Chondrocyte (in vitro differentiated cells): Measurements from ENCODE around the gene PLXNA4. TPM values are rescaled to one million over a fixed set of nuclear protein-coding genes. Genes with fewer than 3 reads are reported as not detected.

ENCODE experiments used
- DNase-seq: peaks from one replicate; pipeline ENCODE4 v3.0.0; 2021; ENCODE audit warnings: mixed read lengths, low spot score
- H3K27ac Mint-ChIP-seq: one replicate; pipeline ENCODE4 v1.8.0; 2021; ENCODE audit warnings: mild to moderate bottlenecking, moderate library complexity, mixed read lengths; ENCODE audit not compliant: unreplicated experiment
- H3K27me3 Mint-ChIP-seq: 2 replicates; pipeline ENCODE4 v1.8.0; 2021; ENCODE audit warnings: low read depth, mixed read lengths
- H3K36me3 Mint-ChIP-seq: 2 replicates; pipeline ENCODE4 v1.8.0; 2021; ENCODE audit warnings: low read depth, mixed read lengths
- H3K4me1 Mint-ChIP-seq: 2 replicates; pipeline ENCODE4 v1.8.0; 2021; ENCODE audit warnings: low read depth, mild to moderate bottlenecking, mixed read lengths
- H3K4me3 Mint-ChIP-seq: one replicate; pipeline ENCODE4 v1.8.0; 2021; ENCODE audit warnings: mild to moderate bottlenecking, moderate library complexity, mixed read lengths; ENCODE audit not compliant: unreplicated experiment
- H3K9me3 Mint-ChIP-seq: 2 replicates; pipeline ENCODE4 v1.8.0; 2021; ENCODE audit warnings: low read depth, mixed read lengths
- CTCF ChIP-seq: fragments of 200-600 bp; sonication (generic); IDR thresholded peaks from 2 replicates; pipeline ENCODE4 v1.5.0; 2021; ENCODE audit warnings: antibody characterized with exemption, mild to moderate bottlenecking, moderate library complexity
- total RNA-seq: library from RNA; stranded (reverse); gene quantifications from 3 replicates; pipeline ENCODE4 v1.2.1, GENCODE V29; 2021

PLXNA4 gene
- total RNA-seq, 1 donor from 2014 or later: 11.3 TPM

GRCh38 chr7:132083126-132083525, 493.1 kb downstream of the PLXNA4 start:
- no peak for TF ChIP-seq CTCF
- Mint-ChIP-seq H3K27ac (no peak overlapping the region), H3K27me3 (peaks cover 4% of the 10 kb centered on the region), H3K4me3 (no peak overlapping the region), H3K4me1 (peaks cover 15% of the 10 kb centered on the region), H3K36me3 (no peaks in the 10 kb centered on the region), H3K9me3 (peaks cover 3% of the 10 kb centered on the region)
- DNase-seq: no peak

GRCh38 chr7:132082394-132082793, 493.9 kb downstream of the PLXNA4 start:
- TF ChIP-seq CTCF: no peak
- DNase-seq: no peak
- Mint-ChIP-seq H3K27me3 (peaks cover 4% of the 10 kb centered on the region), H3K27ac (no peak overlapping the region), H3K9me3 (peaks cover 3% of the 10 kb centered on the region), H3K4me3 (no peak overlapping the region), H3K4me1 (peaks cover 17% of the 10 kb centered on the region), H3K36me3 (no peaks in the 10 kb centered on the region)

- Mint-ChIP-seq H3K27ac (no peak overlapping the region), H3K36me3 (no peaks in the 10 kb centered on the region), H3K9me3 (peaks cover 3% of the 10 kb centered on the region), H3K4me3 (no peak overlapping the region), H3K4me1 (peaks cover 17% of the 10 kb centered on the region), H3K27me3 (peaks cover 4% of the 10 kb centered on the region)
- DNase-seq: no peak
- TF ChIP-seq CTCF: no peak
Observed at GRCh38 chr7:132081686-132082085, 494.6 kb downstream of the PLXNA4 start.

- H3K4me3 Mint-ChIP-seq: no peak overlapping the region
- no peak for DNase-seq
- H3K27ac Mint-ChIP-seq: no peak overlapping the region
- H3K4me1 Mint-ChIP-seq: peaks cover 17% of the 10 kb centered on the region
- no peaks in the 10 kb centered on the region for H3K36me3 Mint-ChIP-seq
- TF ChIP-seq CTCF: no peak
- H3K27me3 Mint-ChIP-seq: peaks cover 4% of the 10 kb centered on the region
- peaks cover 3% of the 10 kb centered on the region for H3K9me3 Mint-ChIP-seq
Observed at GRCh38 chr7:132080967-132081668, 495.2 kb downstream of the PLXNA4 start.

GRCh38 chr7:132080467-132080866, 495.8 kb downstream of the PLXNA4 start:
- no peak overlapping the region for H3K27ac Mint-ChIP-seq
- peaks cover 4% of the 10 kb centered on the region for H3K27me3 Mint-ChIP-seq
- no peaks in the 10 kb centered on the region for H3K36me3 Mint-ChIP-seq
- DNase-seq: no peak
- H3K4me3 Mint-ChIP-seq: no peak overlapping the region
- H3K9me3 Mint-ChIP-seq: peaks cover 3% of the 10 kb centered on the region
- H3K4me1 Mint-ChIP-seq: peaks cover 17% of the 10 kb centered on the region
- no peak for TF ChIP-seq CTCF
